GM21723 (cell line): ENCODE data around the gene DYNC2I2.
"Not testable (repeated sequence)": the region's sequence is repeated elsewhere in the genome, so short reads cannot be mapped to it uniquely, and the experiment has no call there.

Experiments used
- ATAC-seq: cut with Tn5 transposase; IDR thresholded peaks from one replicate; pipeline ENCODE4 v1.9.1; 2021; ENCODE audit warnings: mild to moderate bottlenecking, moderate library complexity; ENCODE audit not compliant: unreplicated experiment

The DYNC2I2 gene

DNA sequence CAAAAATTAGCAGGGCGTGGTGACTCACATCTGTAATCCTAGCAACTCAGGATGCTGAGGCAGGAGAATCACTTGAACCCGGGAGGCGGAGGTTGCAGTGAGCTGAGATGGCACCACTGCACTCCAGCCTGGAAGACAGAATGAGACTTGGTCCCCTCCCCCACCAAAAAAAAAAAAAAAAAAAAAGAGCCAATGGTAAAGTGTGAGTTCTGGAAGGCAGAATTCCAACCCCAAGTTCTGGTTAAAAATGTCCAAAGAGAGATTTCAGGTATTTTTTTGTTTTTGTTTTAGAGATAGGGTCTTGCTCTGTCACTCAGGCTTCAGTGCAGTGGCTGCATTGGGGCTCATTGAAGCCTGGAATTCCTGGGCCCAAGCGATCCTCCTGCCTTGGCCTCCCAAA, 30.8 kb upstream of the DYNC2I2 start:
- ATAC-seq: no peak

GRCh38 chr9:128685636-128686489, 29.2 kb upstream of the DYNC2I2 start:
- no peak for ATAC-seq

GRCh38 chr9:128684325-128685199, 27.9 kb upstream of the DYNC2I2 start:
- peak; percentile 40 for ATAC-seq

GRCh38 chr9:128684065-128684324, 27.3 kb upstream of the DYNC2I2 start:
- no peak for ATAC-seq

DNA sequence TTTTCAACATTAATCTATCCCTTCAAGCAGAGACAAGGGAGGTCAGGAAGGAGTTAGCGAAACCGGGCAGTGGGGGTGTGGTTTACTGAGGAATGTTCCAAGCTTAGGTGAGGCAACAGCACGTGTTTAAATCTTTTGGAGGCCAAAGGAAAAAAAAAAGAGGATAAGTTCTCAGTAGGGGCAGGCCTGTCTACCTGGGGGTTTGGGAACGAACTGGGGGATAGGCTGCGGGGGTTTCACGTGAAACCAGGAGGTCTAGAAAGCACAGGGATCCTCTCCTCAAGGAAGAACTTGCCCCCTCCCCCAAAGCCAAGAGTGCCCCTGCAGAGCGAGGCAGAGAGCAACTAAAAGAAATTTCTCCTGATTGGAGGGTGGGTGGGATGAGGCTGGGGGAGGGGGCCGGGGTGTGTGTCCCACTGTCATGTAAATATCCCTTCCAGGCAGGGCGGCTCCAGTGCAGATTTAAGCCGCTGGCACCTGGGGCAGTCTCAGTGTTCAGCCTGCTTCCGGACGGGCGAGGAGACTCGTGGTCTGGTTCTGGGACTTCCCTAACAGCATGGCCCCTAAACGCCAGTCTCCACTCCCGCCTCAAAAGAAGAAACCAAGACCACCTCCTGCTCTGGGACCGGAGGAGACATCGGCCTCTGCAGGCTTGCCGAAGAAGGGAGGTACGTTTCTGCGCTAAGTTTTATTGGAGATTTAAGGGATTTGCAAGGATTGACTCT, 26.9 kb upstream of the DYNC2I2 start:
- ATAC-seq: no peak

DNA sequence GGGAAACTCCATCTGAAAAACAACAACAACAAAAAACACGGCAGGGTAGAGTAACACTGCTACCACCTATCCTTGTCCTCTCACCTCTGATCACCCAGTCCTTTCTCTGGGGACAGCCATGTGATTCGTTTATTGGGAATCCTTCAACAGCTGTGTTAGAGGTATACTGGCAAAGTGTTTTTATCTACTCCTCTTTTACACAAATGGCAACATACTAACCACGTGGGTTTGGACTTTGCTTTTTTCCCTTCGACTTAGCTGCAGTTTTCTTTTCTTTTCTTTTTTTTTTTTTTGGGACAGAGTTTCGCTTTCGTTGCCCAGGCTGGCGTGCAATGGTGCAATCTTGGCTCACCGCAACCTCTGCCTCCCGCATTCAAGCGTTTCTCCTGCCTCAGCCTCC, 21.1 kb upstream of the DYNC2I2 start:
- ATAC-seq: no peak

- no peak for ATAC-seq
Observed at GRCh38 chr9:128675382-128675781, 18.7 kb upstream of the DYNC2I2 start.

- no peak for ATAC-seq
Observed at GRCh38 chr9:128669786-128670185, 13.1 kb upstream of the DYNC2I2 start.

GRCh38 chr9:128666481-128666941, 9.9 kb upstream of the DYNC2I2 start:
- ATAC-seq: not testable (repeated sequence)

DNA sequence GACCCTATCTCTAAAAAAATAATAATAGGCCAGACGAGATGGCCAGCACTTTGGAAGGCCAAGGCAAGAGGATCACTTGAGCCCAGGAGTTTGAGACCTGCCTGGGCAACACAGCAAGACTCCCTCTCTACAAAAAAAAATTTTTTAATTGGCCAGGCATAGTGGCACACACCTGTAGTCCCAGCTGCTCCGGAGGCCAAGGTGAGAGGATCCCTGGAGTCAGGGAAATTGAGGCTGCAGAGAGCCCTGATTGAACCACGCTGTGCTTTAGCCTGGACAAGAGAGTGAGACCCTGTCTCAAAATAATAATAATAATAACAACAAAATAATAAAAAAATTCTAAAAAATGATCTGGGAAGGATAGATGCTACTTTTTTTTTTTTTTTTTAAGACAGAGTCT, 1.1 kb upstream of the DYNC2I2 start:
- ATAC-seq: no peak

GRCh38 chr9:128657344-128657704, 677 bp upstream of the DYNC2I2 start:
- no peak for ATAC-seq

GRCh38 chr9:128654481-128654880, 2.2 kb downstream of the DYNC2I2 start:
- no peak for ATAC-seq

- ATAC-seq: no peak
Observed at GRCh38 chr9:128653908-128654307, 2.7 kb downstream of the DYNC2I2 start.

GRCh38 chr9:128651798-128652197, 4.8 kb downstream of the DYNC2I2 start:
- ATAC-seq: no peak

- ATAC-seq: not testable (repeated sequence)
Observed at GRCh38 chr9:128648206-128648605, 8.4 kb downstream of the DYNC2I2 start.

- peak; percentile 54 for ATAC-seq
Observed at GRCh38 chr9:128643519-128644300, 12.9 kb downstream of the DYNC2I2 start.

GRCh38 chr9:128642675-128643245, 13.9 kb downstream of the DYNC2I2 start:
- ATAC-seq: no peak

- ATAC-seq: no peak
Observed at GRCh38 chr9:128640603-128641002, 16.0 kb downstream of the DYNC2I2 start.

DNA sequence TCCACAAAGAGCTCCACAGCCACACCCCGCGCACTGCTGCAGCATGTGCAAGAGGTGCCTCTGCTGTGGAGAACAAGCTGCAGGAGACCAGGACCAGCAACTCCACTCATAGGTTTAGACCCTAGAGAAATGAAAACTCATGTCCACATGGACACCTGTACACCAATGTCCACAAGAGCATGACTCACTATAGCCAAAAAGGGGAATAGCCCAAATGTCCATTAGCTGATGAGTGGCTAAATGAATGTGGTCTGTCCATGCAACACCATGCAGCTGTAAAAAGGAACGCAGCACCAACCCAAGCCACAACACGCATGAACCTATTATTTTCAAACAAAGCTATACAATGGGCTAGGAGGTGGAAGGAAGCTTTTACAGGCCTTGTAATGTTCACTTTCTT, 18.1 kb downstream of the DYNC2I2 start:
- no peak for ATAC-seq

- no peak for ATAC-seq
Observed at GRCh38 chr9:128637656-128638055, 19.0 kb downstream of the DYNC2I2 start.
